Tibial nerve (tissue), 4 donors: ENCODE results near the gene AGXT. TPM values are rescaled to one million over a fixed set of nuclear protein-coding genes. Genes with fewer than 3 reads are reported as not detected.

Experiments used
- DNase-seq, 2 donors: peaks; one replicate each; pipeline ENCODE4 v3.0.0-alpha.2; 2019; ENCODE audit warnings: low spot score in 2 of 2
- H3K27ac ChIP-seq, 4 donors: fragments of 200-600 bp; sonication (generic) in 3 of 4; one replicate each; pipeline ENCODE4 v1.5.1; 2017 to 2019; ENCODE audit warnings: mild to moderate bottlenecking in 1 of 4
- H3K27me3 ChIP-seq, 2 donors: fragments of 200-600 bp; sonication (generic) in 1 of 2; one replicate each; pipeline versions ENCODE4 v1.5.1 to v1.6.0; 2017 to 2019
- H3K36me3 ChIP-seq, 3 donors: fragments of 200-600 bp; sonication (generic); one replicate each; pipeline ENCODE4 v1.5.1; 2018 to 2019
- H3K4me1 ChIP-seq, 4 donors: fragments of 200-600 bp; sonication (generic) in 3 of 4; one replicate each; pipeline ENCODE4 v1.5.1; 2017 to 2019
- H3K4me3 ChIP-seq, 4 donors: fragments of 200-600 bp; sonication (generic) in 3 of 4; one replicate each; pipeline ENCODE4 v1.5.1; 2017 to 2019; ENCODE audit warnings: mild to moderate bottlenecking in 1 of 4, moderate library complexity in 1 of 4
- H3K9me3 ChIP-seq, 4 donors: fragments of 200-600 bp; sonication (generic) in 3 of 4; one replicate each; pipeline ENCODE4 v1.5.1; 2017 to 2019
- CTCF ChIP-seq, 5 experiments: fragments of 200-600 bp in 3 of 5; fragments of 450-650 bp in 2 of 5; sonication (generic) in 3 of 5; IDR thresholded peaks; one replicate each; pipeline ENCODE4 v1.5.1; 2016 to 2019; ENCODE audit warnings: antibody characterized with exemption in 5 of 5, mild to moderate bottlenecking in 3 of 5, moderate library complexity in 2 of 5
- EP300 ChIP-seq, 2 donors: sonication (generic); formaldehyde crosslinking; IDR thresholded peaks; one replicate each; pipeline ENCODE4 v1.6.1; 2017; ENCODE audit warnings: antibody characterized with exemption in 2 of 2, mild to moderate bottlenecking in 1 of 2
- POLR2A ChIP-seq, 2 donors: fragments of 450-650 bp; IDR thresholded peaks; one replicate each; pipeline ENCODE4 v1.6.1; 2017; ENCODE audit warnings: antibody characterized with exemption in 2 of 2, mild to moderate bottlenecking in 2 of 2, moderate library complexity in 2 of 2
- WGBS, 2 donors: methylation state at CpG; one replicate each; pipeline ENCODE4 v1.1.5; 2018; 5-methylcytosine and 5-hydroxymethylcytosine counted together
- total RNA-seq, 4 donors: library from RNA; depleted of rRNA; stranded (reverse); fragments of >200 nt; gene quantifications; one replicate each; pipeline ENCODE4 v1.1.0, GENCODE V29; 2016

The AGXT gene
- total RNA-seq, 4 donors from 2014 or later, result 0.30 TPM; not detected in 3

GRCh38 chr2:240904216-240905175 lies 35.9 kb downstream of the AGXT start:
- peaks cover 0 to 17% of the 10 kb centered on the region in 2 donors for H3K27me3 ChIP-seq
- no peaks in the 10 kb centered on the region for H3K4me1 ChIP-seq
- H3K27ac ChIP-seq, result no peak overlapping the region
- H3K9me3 ChIP-seq, result peaks cover 0 to 15% (median 0%) of the 10 kb centered on the region in 4 donors
- no peaks in the 10 kb centered on the region for H3K36me3 ChIP-seq
- TF ChIP-seq CTCF (IDR thresholded peaks at IDR 0.05) (no peak), EP300 (IDR thresholded peaks at IDR 0.05) (no peak), POLR2A (IDR thresholded peaks at IDR 0.05) (no peak)
- DNase-seq, result no peak
- WGBS, 2 donors, result 76 to 86% methylated on average over 11 to 19 of the region's 19 CpGs
- no peak overlapping the region for H3K4me3 ChIP-seq

- WGBS, 2 donors, result 70 to 82% methylated on average over 5 to 12 of the region's 13 CpGs
- no peak for DNase-seq
- Histone ChIP-seq H3K4me3 (no peak overlapping the region), H3K36me3 (no peaks in the 10 kb centered on the region), H3K27ac (no peak overlapping the region), H3K9me3 (peaks cover 0 to 15% (median 0%) of the 10 kb centered on the region in 4 donors), H3K4me1 (no peaks in the 10 kb centered on the region), H3K27me3 (peaks cover 0 to 17% of the 10 kb centered on the region in 2 donors)
- TF ChIP-seq CTCF (IDR thresholded peaks at IDR 0.05) (no peak), EP300 (IDR thresholded peaks at IDR 0.05) (no peak), POLR2A (IDR thresholded peaks at IDR 0.05) (no peak)
These were observed 36.7 kb downstream of the AGXT start for GRCh38 chr2:240905176-240905781.

DNA sequence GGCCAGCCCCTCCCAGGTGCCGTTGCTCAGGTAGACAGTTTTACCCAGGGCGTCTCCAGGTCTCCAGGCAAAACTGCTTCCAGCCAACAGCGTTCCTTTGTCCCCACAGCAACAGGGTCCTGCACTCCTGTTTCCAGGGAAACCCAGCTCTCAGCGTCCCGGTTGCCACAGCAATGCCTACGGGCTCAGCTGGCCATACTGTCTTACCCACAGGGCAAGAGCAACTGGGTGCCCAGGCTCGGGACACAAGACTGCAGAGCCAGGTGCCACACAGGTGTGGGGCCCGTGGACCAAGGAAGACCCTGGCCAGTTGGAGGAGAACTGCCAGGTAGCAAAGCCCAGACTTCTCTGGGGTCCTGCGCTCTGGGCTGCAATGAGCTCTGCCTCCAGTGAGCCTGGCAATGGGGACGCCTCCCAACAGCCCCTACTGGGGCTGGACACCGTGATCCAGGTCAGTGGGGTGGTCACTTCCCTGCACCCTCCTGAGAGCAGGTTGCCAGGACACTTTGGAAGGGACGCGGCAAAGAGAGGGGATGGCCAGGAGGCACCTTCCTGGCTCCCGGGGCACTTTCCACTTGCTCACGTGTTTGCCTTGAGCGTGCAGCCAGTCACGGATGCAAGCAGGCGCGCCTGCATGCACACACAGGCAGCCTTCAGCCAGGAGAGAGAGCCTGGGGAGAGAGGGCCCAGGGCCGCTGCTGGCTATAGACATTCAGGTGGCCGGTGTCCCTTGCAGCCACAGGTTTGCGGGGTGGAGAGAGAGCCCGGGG lies 37.7 kb downstream of the AGXT start, which contains the start of gene CROCC2:
CROCC2 (plus strand) TSS at position 196 of the 770 bp plus-strand sequence; CDS start at position 374, 178 bp downstream.
- TF ChIP-seq CTCF (IDR thresholded peaks at IDR 0.05) (no peak), POLR2A (IDR thresholded peaks at IDR 0.05) (no peak), EP300 (IDR thresholded peaks at IDR 0.05) (no peak)
- no peak within 1 kb of the TSS for H3K27ac ChIP-seq
- WGBS, 2 donors, result 49 to 53% methylated on average over 13 to 22 of the region's 23 CpGs

GRCh38 chr2:240906911-240907590 lies 38.4 kb downstream of the AGXT start:
- Histone ChIP-seq H3K36me3 (no peaks in the 10 kb centered on the region), H3K27me3 (peaks cover 0 to 17% of the 10 kb centered on the region in 2 donors), H3K9me3 (peaks cover 0 to 3% (median 0%) of the 10 kb centered on the region in 4 donors), H3K4me3 (no peak overlapping the region), H3K4me1 (no peaks in the 10 kb centered on the region), H3K27ac (no peak overlapping the region)
- no peak for DNase-seq
- 64 to 68% methylated on average over 13 to 21 of the region's 22 CpGs for WGBS, 2 donors
- TF ChIP-seq POLR2A (IDR thresholded peaks at IDR 0.05) (no peak), EP300 (IDR thresholded peaks at IDR 0.05) (no peak), CTCF (IDR thresholded peaks at IDR 0.05) (no peak)

More for the DNA sequence above, 37.7 kb downstream of the AGXT start, which contains the start of gene CROCC2:
- Histone ChIP-seq H3K27me3 (peaks cover 0 to 17% of the 10 kb centered on the region in 2 donors), H3K4me1 (no peaks in the 10 kb centered on the region), H3K36me3 (no peaks in the 10 kb centered on the region), H3K9me3 (peaks cover 0 to 10% (median 0%) of the 10 kb centered on the region in 4 donors), H3K4me3 (no peak within 1 kb of the TSS)
- no peak for DNase-seq
